Muscle layer of colon (tissue), 2 donors: ENCODE data around the gene SYT12.
A peak's percentile ranks its signal among the peaks of the same experiment; 100 is the strongest.

Experiments used
- H3K27ac ChIP-seq: one replicate; pipeline ENCODE4 v1.7.0; 2013; ENCODE audit warnings: low read depth, mild to moderate bottlenecking, low read length, moderate library complexity
- H3K27me3 ChIP-seq, 2 donors: one replicate each; pipeline ENCODE4 v1.7.0; 2013; ENCODE audit warnings: low read length in 2 of 2, mild to moderate bottlenecking in 2 of 2; ENCODE audit not compliant: insufficient read depth in 2 of 2, control insufficient read depth in 1 of 2
- H3K36me3 ChIP-seq: one replicate; pipeline ENCODE4 v1.7.0; 2013; ENCODE audit warnings: mild to moderate bottlenecking, low read length; ENCODE audit not compliant: insufficient read depth
- H3K4me1 ChIP-seq: one replicate; pipeline ENCODE4 v1.7.0; 2013; ENCODE audit warnings: mild to moderate bottlenecking, low read length; ENCODE audit not compliant: insufficient read depth
- H3K4me3 ChIP-seq, 2 donors: one replicate each; pipeline ENCODE4 v1.7.0; 2013; ENCODE audit warnings: low read length in 2 of 2, low read depth in 1 of 2, mild to moderate bottlenecking in 1 of 2, moderate library complexity in 1 of 2
- H3K9ac ChIP-seq: one replicate; pipeline ENCODE4 v1.7.0; 2013; ENCODE audit warnings: low read length
- H3K9me3 ChIP-seq: one replicate; pipeline ENCODE4 v1.7.0; 2013; ENCODE audit warnings: mild to moderate bottlenecking, low read length
- donor health status: abdominal sarcoma.
- donor health status: Adenocarcinoma of cecum.

The SYT12 gene

GRCh38 chr11:67022961-67023956 is at the start of gene SYT12:
TSS of gene SYT12 (plus strand) at chr11:67023134. CDS start at chr11:67030145, 7,011 bp downstream.
- Histone ChIP-seq H3K9ac (no peak within 1 kb of the TSS), H3K27me3 (peaks cover 6 to 29% of the 10 kb centered on the region in 2 donors), H3K4me1 (peaks cover 10% of the 10 kb centered on the region), H3K36me3 (no peaks in the 10 kb centered on the region), H3K4me3 (peak within 1 kb of the TSS; percentile 26 to 39), H3K27ac (no peak within 1 kb of the TSS), H3K9me3 (no peaks in the 10 kb centered on the region)

GRCh38 chr11:66973956-66974580 is 48.9 kb upstream of the SYT12 start:
- no peak overlapping the region for H3K9ac ChIP-seq
- no peaks in the 10 kb centered on the region for H3K36me3 ChIP-seq
- H3K9me3 ChIP-seq = no peaks in the 10 kb centered on the region
- H3K27me3 ChIP-seq = no peaks in the 10 kb centered on the region
- H3K27ac ChIP-seq = no peak overlapping the region
- H3K4me1 ChIP-seq = no peaks in the 10 kb centered on the region
- no peak overlapping the region for H3K4me3 ChIP-seq

- Histone ChIP-seq H3K4me1 (no peaks in the 10 kb centered on the region), H3K36me3 (no peaks in the 10 kb centered on the region), H3K27me3 (no peaks in the 10 kb centered on the region), H3K9me3 (peaks cover 5% of the 10 kb centered on the region), H3K9ac (no peak within 1 kb of the TSS), H3K27ac (no peak within 1 kb of the TSS), H3K4me3 (no peak within 1 kb of the TSS)
Measured at GRCh38 chr11:66974724-66975404, 48.1 kb upstream of the SYT12 start, which contains the start of gene C11orf86. TSS of gene C11orf86 (plus strand) at chr11:66975304. CDS start at chr11:66975363, 59 bp downstream.

GRCh38 chr11:66975405-66976027 is 47.4 kb upstream of the SYT12 start:
- no peaks in the 10 kb centered on the region for H3K36me3 ChIP-seq
- H3K27ac ChIP-seq = no peak overlapping the region
- H3K9ac ChIP-seq = no peak overlapping the region
- no peak overlapping the region for H3K4me3 ChIP-seq
- H3K27me3 ChIP-seq = no peaks in the 10 kb centered on the region
- H3K9me3 ChIP-seq = peaks cover 5% of the 10 kb centered on the region
- no peaks in the 10 kb centered on the region for H3K4me1 ChIP-seq

GRCh38 chr11:66976028-66976467 is 46.9 kb upstream of the SYT12 start:
- no peaks in the 10 kb centered on the region for H3K4me1 ChIP-seq
- peaks cover 5% of the 10 kb centered on the region for H3K9me3 ChIP-seq
- H3K27me3 ChIP-seq = no peaks in the 10 kb centered on the region
- no peak overlapping the region for H3K27ac ChIP-seq
- no peak overlapping the region for H3K9ac ChIP-seq
- H3K4me3 ChIP-seq = no peak overlapping the region
- no peaks in the 10 kb centered on the region for H3K36me3 ChIP-seq

- Histone ChIP-seq H3K4me3 (no peak overlapping the region), H3K27ac (no peak overlapping the region), H3K27me3 (no peaks in the 10 kb centered on the region), H3K4me1 (no peaks in the 10 kb centered on the region), H3K36me3 (no peaks in the 10 kb centered on the region), H3K9me3 (peaks cover 5% of the 10 kb centered on the region), H3K9ac (no peak overlapping the region)
Measured at GRCh38 chr11:66976925-66977324, 46.0 kb upstream of the SYT12 start.

- Histone ChIP-seq H3K27me3 (no peaks in the 10 kb centered on the region), H3K27ac (no peak overlapping the region), H3K4me3 (no peak overlapping the region), H3K9ac (no peak overlapping the region), H3K36me3 (no peaks in the 10 kb centered on the region), H3K9me3 (peaks cover 5% of the 10 kb centered on the region), H3K4me1 (no peaks in the 10 kb centered on the region)
Measured at GRCh38 chr11:66978229-66978628, 44.7 kb upstream of the SYT12 start.

- Histone ChIP-seq H3K4me3 (no peak overlapping the region), H3K27me3 (no peaks in the 10 kb centered on the region), H3K36me3 (no peaks in the 10 kb centered on the region), H3K9ac (no peak overlapping the region), H3K27ac (no peak overlapping the region), H3K4me1 (no peaks in the 10 kb centered on the region), H3K9me3 (peaks cover 5% of the 10 kb centered on the region)
Measured at GRCh38 chr11:66978717-66979116, 44.2 kb upstream of the SYT12 start.

- Histone ChIP-seq H3K27me3 (no peaks in the 10 kb centered on the region), H3K36me3 (no peaks in the 10 kb centered on the region), H3K9ac (no peak overlapping the region), H3K4me3 (no peak overlapping the region), H3K4me1 (no peaks in the 10 kb centered on the region), H3K27ac (no peak overlapping the region), H3K9me3 (peaks cover 5% of the 10 kb centered on the region)
Measured at GRCh38 chr11:66979336-66979980, 43.5 kb upstream of the SYT12 start.

- Histone ChIP-seq H3K4me1 (no peaks in the 10 kb centered on the region), H3K27me3 (no peaks in the 10 kb centered on the region), H3K27ac (no peak overlapping the region), H3K9me3 (peaks cover 5% of the 10 kb centered on the region), H3K4me3 (no peak overlapping the region), H3K9ac (no peak overlapping the region), H3K36me3 (no peaks in the 10 kb centered on the region)
Measured at GRCh38 chr11:66981976-66982578, 40.9 kb upstream of the SYT12 start.
